ENCODE measurements around the gene MAN2C1.
"Not testable (repeated sequence)": the region's sequence is repeated elsewhere in the genome, so short reads cannot be mapped to it uniquely, and the experiment has no call there.

The MAN2C1 gene

DNA sequence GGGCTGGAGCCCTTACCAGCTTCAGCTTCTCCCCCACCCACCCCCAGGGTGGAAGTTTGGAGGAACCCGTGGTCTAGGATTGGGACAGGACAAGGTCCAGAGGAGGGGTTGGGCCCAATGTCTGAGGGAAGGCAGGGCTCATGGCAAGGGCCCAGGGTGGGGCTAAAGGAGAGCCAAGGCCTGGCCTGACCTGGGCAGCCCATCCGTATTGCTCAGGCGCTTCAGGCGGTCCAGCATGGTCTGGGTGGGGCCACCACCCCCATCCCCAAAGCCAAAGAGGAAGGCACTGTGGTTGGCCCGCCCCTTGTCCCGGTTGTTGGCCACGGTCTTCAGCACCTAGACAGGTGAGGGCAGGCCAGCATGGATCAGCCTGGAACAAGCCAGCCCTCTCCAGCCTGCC, 7.6 kb downstream of the MAN2C1 start:
- no peak for DNase-seq

DNA sequence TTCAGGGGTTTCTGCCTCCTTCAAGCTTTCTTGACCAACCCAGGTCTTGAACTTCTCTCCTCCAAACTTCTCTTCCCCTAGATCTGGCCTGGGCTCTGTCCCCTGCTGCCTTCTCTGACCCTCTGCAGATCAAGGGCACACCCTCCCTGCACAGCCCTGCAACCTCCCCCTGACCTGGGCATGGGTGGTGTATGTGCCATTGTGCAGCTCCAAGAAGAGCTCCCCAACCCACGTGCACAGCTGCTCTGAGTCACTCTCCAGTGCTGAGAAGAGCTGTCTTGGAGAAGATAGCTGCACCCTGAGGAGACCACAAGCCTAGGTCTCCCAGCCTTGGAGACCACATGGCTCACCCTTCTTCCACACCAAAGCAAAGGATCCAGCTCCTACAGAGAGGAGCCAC, 8.0 kb downstream of the MAN2C1 start:
- DNase-seq = no peak

DNA sequence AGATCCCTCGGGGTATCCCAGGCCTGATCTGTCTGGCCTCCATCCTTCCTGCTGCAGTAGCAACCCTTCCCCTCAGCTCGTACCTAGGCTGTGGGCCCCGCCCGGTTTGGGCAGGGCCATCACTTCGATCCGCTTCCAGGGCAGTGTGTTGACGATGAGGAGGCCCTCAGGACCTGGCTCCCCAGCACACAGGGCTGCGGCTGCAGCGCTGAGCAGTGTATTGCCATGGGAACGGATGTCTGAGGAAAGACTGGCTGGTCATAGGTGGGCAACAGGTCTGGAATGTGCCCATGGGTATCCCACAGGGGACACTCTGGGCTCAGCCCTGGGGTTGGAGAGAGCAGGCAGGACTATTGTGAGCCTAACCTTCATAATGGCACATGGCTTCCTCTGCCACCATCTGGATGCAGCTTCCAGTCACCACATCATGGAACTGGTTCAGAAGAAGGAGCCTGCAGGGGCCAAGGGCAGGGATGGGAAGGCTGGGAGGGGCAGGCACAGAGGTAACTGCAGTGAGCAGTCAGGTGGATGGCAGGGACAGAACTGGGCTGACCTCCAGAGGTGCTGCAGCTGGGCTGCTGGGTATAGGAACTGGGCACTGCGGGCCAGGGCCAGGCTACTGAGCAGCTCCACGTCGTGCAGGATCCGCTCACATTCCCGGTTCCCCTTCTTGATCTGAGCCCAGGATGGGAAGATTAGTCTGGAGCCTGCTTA, 8.7 kb downstream of the MAN2C1 start:
- DNase-seq = no peak

DNA sequence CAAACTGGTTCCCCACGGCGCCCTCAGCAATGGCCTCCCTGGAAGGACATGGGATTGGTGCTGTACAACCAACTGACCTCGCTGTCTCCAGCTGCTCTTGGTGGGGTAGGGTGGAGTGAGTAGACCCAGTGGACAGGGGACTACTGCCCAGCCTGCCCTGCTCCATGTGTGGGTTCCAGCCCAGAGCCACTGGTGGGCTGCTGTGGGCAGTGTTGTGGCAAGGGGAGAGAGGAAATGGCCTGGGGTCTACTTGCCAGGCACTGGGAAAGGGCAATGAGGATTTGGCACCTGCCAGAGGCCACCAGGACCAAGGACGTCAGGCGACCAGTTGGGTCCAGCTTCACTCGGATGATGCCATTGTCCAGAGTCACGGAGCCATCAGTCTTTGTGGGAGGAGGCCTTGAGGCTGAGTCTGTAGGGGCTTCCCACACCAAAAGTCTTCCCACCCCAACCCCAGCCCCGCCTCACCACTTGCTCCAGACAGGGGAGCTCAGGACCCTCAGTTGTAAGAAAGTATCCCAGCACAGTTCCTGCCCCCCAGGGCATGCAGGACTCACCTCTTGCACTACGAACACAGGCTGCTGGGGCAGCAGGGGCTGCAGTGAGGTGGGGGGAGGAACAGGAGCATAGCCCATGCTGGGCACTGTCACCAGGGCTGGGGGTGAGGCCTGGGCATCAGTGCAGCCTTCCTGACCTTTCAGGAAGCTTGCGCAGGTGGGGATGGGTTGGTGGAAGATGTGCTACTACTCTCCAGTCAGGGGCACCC, 9.5 kb downstream of the MAN2C1 start:
- no peak for DNase-seq

DNA sequence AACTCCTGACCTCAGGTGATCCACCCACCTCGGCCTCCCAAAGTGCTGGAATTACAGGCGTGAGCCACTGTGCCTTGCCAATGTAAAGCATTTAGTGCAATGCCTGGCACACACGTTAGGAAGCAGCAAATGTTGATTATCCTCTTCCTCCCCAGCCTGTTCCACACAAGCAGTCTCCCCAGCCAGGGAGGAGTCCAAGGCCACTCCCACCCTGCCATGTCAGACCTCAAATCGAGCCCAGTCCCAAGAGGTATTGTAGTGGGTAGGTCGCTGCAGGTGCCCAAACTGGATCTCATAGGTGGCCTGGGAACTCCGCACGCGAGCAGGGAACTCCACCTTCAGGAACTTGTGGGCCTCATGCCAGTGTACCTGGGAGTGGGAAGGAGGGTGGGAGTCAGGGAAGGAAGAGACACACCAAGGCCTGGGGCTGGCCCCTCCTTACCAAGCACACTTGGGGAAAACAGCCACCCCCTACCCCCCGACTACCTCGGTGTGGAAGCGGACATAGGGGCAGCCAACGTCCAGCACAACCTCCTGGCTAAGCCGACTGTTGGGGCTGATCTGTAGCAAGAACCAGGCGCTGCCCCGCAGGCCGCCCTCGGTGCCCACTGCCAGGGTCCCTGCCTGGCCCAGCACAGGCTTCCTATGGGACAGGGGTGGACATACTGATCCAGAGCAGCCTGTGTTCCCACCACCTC, 10.3 kb downstream of the MAN2C1 start:
- no peak for DNase-seq

DNA sequence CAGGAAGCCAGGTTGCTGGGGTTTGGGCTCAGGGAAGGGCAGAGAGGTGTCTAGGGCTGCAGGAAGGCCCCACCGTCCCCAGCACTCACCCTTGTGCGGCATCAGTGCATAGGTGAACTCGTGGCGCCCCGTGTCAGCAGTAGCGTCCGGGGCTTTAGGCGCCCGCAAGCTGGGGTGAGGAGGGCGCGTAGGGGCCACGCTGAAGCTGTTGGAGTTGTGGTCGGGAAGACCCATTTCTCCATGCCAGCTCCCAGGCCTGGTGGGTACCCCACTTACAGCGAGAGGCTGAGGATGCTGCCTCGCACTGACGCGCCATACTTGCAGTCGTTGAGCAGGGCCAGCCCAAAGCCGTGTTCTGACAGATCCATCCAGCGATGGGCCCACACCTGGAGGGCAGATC, 11.9 kb downstream of the MAN2C1 start:
- DNase-seq = no peak

DNA sequence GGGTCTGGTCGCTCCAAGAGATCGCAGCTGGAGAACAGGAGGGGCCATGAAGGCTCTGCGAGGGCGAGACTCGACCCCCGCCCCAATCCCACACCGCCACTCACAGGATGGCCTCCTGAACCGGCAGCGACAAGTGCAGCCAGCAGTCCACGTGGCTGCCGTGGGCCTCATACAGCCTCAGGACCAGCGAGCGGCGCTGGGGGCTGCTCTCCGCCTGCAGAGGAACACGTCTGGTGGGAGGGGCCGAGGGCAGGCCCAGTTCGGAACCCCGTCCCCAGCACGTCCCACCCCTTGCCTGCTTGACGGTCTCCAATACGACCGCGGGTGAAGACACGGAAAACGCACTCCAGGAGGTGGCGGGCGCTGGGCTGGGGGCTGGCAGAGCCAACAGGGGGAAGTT, 12.4 kb downstream of the MAN2C1 start:
- DNase-seq = no peak

DNA sequence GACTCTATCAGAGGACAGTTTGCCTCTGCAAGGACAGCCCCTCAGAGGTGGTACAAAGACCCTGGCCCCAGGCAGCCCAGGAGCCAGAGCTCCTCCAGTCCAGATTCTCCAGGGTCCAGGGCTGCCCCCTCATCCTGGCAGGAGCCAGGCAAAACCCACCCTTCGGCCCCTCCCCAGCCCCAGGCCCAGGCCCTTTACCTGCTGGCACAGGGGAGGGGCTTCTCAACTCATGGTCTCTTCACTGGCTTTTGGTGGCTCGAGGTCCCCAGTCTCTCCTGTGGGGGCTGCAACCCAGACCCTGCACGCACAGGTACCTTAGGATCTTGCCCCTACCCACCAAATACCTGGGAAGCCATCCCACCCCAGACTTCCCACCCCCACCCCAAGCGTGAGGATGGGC, 13.0 kb downstream of the MAN2C1 start:
- DNase-seq = no peak

DNA sequence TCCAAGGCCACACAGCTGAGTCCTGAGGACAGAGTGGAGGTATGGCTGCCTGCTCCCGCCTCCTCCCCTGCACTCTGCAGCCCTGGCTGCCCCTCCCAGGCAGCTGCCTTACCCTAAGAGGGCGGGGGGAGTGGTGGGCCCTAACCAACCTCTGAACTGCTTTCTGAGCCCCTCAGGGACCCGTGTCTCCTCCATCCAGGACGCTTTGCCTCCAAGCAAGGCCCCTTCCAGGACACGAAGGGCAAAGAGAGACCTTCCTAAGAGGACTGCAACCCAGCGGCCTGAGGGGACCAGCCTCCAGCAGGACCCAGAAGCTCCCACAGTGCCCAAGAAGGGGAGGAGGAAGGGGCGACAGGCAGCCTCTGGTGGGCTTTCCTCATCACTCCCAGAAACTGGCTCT, 14.0 kb downstream of the MAN2C1 start:
- no peak for DNase-seq

DNA sequence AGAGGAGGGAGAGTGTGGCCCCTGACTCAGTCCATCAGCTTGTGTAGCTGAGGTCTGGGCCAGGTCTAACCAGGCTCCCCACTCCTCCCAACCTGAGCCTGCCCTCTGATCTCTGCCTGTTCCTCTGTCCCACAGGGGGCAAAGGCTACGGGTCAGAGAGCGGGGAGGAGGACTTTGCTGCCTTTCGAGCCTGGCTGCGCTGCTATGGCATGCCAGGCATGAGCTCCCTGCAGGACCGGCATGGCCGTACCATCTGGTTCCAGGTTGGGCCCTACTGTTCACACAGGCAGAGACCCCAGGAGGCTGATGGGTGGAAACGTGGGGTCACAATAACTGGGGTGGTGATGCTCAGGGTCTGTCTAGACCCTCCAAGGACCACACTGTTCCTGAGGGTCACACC, 14.8 kb downstream of the MAN2C1 start:
- DNase-seq = no peak

DNA sequence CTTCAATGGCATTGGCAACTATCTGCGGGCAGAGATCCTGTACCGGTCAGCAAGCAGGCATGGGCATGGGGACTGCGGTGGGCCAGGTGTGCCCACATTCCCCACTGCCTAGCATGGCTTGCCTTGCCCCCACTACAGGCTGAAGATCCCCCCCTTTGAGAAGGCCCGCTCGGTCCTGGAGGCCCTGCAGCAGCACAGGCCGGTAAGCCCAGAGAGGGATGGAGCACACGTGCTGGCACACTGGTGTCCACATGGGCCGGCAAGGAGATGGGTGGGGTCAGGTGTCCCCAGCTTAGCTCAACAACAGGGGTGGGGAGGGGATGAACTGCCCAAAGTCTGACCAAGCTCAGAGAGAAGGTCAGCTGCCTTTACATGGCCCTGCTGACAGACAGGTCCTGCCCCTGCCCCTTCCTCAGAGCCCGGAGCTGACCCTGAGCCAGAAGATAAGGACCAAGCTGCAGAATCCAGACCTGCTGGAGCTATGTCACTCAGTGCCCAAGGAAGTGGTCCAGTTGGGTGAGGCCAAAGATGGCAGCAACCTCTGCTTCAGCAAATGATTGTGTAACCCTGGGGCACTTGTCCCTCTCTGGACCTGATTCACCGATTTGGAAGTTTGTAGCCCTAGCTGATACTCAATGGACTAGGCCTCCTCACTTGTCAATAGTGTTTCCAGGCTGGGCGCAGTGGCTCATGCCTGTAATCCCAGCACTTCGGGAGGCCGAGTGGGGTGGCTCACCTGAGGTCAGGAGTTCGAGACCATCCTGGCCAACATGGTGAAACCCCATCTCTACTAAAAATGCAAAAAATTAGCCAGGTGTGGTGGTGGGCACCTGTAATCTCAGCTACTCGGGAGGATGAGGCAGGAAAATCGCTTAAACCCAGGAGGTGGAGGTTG, 16.0 kb downstream of the MAN2C1 start:
- DNase-seq = no peak

DNA sequence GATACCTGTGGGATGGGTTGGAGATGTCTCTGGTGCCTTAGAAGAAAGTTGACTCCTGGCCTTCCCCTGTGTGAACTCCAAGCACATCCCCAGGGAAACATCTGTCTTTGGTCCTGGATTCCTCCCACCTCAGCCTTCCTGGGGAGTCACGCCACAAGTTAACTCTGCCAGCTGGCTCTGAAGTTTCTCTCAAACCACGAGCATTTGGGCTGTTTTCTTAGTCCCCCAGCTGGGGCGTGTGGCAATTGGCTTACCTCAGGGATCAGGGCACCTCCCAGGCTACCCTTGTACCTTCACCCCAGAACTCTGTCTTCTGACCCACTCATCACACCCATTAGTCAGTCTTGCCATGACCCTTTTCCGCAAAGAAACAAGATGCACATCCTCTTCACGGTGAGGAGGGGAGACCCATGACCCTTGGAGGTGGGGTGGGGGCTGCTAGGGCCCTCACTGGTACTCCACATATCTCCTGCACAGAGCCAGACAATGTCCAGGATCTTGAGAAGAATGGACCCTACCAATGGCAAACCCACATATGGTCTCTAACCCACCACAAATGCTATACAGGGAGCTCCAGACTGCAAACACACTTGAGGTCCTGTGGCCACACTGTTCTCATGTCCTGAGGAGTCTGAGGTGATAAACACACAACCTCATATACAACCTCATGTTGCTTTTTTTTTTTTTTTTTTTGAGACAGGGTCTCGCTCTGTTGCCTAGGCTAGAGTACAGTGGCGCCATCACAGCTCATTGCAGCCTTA, 17.6 kb downstream of the MAN2C1 start:
- DNase-seq = no peak

DNA sequence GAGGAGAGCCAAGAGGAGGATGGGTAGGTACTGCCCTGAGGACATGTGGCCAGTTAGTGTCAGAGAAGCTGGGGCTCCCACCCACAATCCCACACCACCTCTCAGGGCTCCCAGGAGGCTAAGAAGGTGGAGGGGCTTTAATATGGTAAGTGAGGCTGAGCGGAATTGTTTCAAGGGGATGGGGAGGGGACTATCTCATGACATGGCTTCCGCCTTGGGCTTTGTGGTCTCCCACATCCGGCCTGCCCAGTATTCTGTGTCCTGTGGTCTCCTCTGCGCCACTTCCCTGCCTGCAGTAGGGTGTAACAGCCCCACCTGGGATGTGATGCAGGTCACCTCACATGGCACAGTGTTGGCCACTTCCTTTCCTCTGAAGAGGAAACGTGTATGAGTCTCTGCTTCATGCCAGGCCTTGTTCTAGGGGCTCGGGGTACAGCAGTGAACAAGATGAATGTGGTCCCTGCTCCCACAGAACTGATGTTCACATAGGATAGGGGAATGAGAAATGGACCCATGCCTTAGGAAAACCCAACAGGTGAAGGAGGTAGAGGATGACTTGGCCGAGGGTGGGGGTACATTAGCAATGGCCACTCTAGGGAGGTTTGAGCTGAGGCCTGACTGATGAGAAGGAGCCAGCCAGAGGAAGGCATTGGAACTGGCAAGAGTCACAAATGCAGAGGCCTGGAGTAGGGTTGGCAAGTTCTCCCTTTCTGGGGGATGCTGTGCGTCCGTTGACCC, 18.4 kb downstream of the MAN2C1 start:
- DNase-seq = no peak

DNA sequence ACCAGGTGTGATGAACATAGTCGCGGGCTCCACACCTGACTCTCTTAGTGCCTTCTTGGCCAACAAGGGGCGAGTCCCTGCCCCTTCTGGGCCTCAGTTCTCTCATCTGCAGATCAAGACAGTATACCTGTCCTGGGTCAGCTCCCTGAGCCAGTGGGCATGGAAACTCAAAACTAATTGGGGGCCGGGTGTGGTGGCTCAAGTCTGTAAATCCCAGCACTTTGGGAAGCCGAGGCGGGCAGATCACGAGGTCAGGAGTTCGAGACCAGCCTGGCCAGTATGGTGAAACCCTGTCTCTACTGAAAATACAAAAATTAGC, 19.1 kb downstream of the MAN2C1 start:
- not testable (repeated sequence) for DNase-seq

DNA sequence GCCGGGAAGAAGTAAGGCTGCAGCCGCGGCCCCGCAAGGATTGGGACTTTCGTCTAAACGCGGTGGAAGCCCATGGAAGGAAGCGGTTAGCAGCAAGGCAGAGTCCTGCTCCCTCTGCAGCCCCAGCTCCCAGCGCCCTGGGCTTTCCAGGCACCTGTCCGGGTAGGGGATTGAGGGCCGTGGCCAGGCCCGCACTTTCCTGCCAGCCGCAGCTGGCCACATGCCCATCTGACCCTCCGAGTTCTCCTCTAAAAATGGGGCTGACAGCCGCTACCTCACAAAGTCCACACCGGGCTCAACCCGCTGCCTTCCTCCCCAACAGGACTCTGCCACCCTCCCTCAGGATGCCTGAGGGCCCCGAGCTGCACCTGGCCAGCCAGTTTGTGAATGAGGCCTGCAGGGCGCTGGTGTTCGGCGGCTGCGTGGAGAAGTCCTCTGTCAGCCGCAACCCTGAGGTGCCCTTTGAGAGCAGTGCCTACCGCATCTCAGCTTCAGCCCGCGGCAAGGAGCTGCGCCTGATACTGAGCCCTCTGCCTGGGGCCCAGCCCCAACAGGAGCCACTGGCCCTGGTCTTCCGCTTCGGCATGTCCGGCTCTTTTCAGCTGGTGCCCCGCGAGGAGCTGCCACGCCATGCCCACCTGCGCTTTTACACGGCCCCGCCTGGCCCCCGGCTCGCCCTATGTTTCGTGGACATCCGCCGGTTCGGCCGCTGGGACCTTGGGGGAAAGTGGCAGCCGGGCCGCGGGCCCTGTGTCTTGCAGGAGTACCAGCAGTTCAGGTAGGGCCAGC, 19.7 kb downstream of the MAN2C1 start:
- DNase-seq = no peak

DNA sequence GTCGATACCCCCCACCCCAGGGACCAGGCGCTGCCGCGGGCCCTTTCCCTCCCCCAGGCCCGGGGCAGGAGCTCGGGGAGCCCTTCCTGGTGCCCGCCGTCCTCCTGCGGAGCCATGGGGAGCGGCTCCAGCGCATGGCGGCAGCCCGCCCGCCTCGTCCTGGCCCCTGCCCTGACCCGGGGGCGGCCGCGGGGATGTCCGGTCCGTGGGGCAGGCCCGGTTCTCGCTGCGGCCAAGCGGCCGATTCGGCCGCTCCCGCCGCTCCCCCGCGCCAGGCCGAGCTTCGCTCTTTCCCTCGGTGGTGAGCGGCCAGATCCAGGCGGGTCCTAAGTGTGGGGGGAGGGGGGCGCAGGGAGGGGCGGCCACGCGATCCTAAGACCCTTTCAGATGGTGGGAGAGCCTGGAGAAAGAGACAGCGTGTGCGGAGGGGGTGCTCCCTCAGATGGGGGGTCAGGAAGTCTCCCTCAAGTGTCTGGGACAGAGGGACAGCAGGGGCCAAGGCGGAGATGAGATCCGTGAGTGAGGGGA, 20.3 kb downstream of the MAN2C1 start:
- no peak for DNase-seq

DNA sequence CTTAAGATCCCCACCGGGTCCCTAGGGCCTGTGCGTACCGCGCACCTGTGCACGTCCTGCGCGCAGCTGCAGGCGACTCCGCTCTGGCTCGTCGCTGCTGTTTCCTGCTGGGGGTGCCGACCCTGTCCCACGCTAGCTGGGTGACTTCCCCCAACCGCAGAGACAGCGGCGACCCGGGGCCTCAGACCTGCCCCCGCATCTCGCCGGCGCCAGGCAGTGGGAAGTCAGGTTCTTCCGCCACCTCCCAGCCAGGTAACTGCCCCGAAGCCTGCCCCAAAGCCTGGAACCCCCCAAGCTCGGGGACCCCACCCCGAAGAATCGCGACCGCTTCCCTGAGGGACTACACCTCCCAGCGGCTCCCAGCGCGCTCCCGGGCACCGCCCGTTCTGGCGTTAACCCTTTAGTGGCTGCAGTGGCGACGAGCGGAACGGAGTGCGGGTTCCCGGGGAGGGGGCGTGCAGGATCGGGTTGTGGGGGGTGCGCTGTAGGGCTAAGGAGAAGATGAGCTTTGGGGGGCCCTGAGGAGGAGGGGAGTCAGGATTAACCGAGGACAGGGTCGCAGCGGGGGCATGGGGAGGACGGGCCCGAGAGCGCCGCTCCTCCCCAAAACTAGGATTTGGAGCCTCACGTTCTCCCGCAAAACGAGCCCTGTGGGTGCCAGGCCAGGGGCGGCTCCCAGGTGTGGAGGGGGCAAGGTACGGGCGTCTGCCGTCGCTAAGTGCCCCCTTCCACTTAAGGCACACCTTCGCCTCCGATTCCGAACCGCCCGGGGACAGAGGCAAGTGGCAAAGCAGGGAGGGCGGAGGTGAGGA, 21.0 kb downstream of the MAN2C1 start:
- no peak for DNase-seq

DNA sequence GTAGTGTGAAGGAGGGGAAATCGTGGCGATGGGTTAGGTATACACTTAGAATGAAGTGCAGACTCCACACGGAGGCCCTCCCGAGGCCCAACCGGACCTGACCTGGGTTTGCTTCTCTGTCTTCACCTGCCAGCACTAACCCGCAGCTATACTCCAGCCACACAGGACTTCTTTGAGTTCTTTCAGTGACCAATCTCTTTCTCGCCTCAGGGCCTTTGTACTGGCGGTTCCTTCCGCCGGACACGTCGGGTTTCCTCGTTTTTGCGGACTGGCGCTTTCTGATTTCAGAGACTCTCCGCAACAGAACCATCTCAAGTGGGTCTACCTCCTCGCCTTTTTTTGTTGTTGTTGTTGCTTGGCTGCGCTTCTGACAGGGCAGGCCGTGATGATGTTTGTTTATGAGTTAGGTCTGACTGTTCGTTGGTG, 21.6 kb downstream of the MAN2C1 start, which contains the start of gene NEIL1:
Gene NEIL1 (plus strand): TSS at position 244 of the 426 bp plus-strand sequence. CDS start 1,867 bp downstream, outside the sequence.
- DNase-seq = no peak

DNA sequence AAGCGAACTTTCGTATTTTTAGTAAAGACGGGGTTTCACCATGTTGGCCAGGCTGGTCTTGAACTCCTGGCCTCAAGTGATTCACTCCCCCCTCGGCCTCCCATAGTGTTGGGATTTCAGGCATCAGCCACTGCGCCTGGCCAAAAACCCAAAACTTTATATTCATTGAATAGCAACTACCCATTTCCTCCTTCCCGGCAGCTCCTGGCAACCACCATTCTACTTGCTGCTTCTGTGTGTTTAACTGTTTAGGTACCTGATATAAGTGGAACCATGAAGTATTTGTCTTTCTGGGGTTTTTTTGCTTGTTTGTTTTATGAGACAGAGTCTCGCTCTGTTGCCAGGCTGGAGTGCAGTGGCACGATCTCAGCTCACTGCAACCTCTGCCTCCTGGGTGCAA, 24.5 kb downstream of the MAN2C1 start:
- not testable (repeated sequence) for DNase-seq
